ENCODE results near the gene IQCN.

IQCN gene

GRCh38 chr19:18298601-18299000 lies 24.3 kb upstream of the IQCN start (continued):
- no peak for TF ChIP-seq ZNF280C (tag by site-specific recombination; IDR thresholded peaks at IDR 0.05)

GRCh38 chr19:18297308-18297707 lies 23.1 kb upstream of the IQCN start:
- H3K4me3 ChIP-seq (ENCODE audit: low read depth, low read length): no peak overlapping the region
- TF ChIP-seq BCL11B (tag by site-specific recombination; IDR thresholded peaks at IDR 0.05; ENCODE audit: low read depth): no peak
- no peak for TF ChIP-seq SP7 (tag by site-specific recombination; IDR thresholded peaks at IDR 0.05)
- TF ChIP-seq ZNF350 (tag by site-specific recombination; IDR thresholded peaks at IDR 0.05): no peak
- TF ChIP-seq ZNF302 (tag by site-specific recombination; IDR thresholded peaks at IDR 0.05; ENCODE audit: low read depth): no peak
- TF ChIP-seq ZNF221 (tag by site-specific recombination; IDR thresholded peaks at IDR 0.05; ENCODE audit: borderline replicate concordance): no peak
- no peak for TF ChIP-seq ZNF777 (tag by site-specific recombination; IDR thresholded peaks at IDR 0.05; ENCODE audit: borderline replicate concordance)
- TF ChIP-seq TSHZ1 (tag by site-specific recombination; IDR thresholded peaks at IDR 0.05; ENCODE audit: borderline replicate concordance): no peak
- no peak for TF ChIP-seq ZNF266 (tag by site-specific recombination; IDR thresholded peaks at IDR 0.05; ENCODE audit: low read depth)
- TF ChIP-seq ZNF248 (tag by site-specific recombination; IDR thresholded peaks at IDR 0.05): no peak
- TF ChIP-seq TCF7L2 (IDR thresholded peaks at IDR 0.05; ENCODE audit: borderline replicate concordance, low read depth, low read length): no peak
- no peak for TF ChIP-seq ZNF518A (tag by site-specific recombination; conservative IDR thresholded peaks at IDR 0.05; ENCODE audit: low read depth)
- no peak for TF ChIP-seq HOXC10 (CRISPR knock-in tag; IDR thresholded peaks at IDR 0.05)
- TF ChIP-seq ZNF791 (tag by site-specific recombination; IDR thresholded peaks at IDR 0.05): no peak
- ChIA-PET POLR2A (interaction anchor here (1.2 to 2.5 kb wide), 2 partner anchors 16 to 17 kb away, joined by 3 to 7 read pairs; partner anchors contain the start of gene JUND), CTCF (interaction anchor here (0.6 to 1.6 kb wide), 5 partner anchors 18 to 42 kb away, joined by 3 to 5 read pairs (median 4); partner anchors contain the start of gene LSM4)
- H3K27ac ChIP-seq (ENCODE audit: extremely low read depth, low read depth, low read length): no peak overlapping the region
- no peaks in the 10 kb centered on the region for H3K36me3 ChIP-seq (ENCODE audit: control insufficient read depth in 2 of 2, insufficient read depth in 1 of 2, low read length in 2 of 2)
- peaks cover 2% of the 10 kb centered on the region; the same call in 1 of the 2 replicates for H3K4me1 ChIP-seq (ENCODE audit: control insufficient read depth, insufficient read depth, low read length)
- no peaks in the 10 kb centered on the region for H3K9me3 ChIP-seq (ENCODE audit: control insufficient read depth, insufficient read depth, low read depth, low read length)
